C1 segment of cervical spinal cord (tissue), 14 donors: ENCODE results near the gene TRIM27.
"Not testable (repeated sequence)": the region's sequence is repeated elsewhere in the genome, so short reads cannot be mapped to it uniquely, and the experiment has no call there.

Experiments used
- DNase-seq, 14 donors: peaks; one replicate each; lab custom pipeline; 2025; lab: John Stamatoyannopoulos, UW

TRIM27 gene

DNA sequence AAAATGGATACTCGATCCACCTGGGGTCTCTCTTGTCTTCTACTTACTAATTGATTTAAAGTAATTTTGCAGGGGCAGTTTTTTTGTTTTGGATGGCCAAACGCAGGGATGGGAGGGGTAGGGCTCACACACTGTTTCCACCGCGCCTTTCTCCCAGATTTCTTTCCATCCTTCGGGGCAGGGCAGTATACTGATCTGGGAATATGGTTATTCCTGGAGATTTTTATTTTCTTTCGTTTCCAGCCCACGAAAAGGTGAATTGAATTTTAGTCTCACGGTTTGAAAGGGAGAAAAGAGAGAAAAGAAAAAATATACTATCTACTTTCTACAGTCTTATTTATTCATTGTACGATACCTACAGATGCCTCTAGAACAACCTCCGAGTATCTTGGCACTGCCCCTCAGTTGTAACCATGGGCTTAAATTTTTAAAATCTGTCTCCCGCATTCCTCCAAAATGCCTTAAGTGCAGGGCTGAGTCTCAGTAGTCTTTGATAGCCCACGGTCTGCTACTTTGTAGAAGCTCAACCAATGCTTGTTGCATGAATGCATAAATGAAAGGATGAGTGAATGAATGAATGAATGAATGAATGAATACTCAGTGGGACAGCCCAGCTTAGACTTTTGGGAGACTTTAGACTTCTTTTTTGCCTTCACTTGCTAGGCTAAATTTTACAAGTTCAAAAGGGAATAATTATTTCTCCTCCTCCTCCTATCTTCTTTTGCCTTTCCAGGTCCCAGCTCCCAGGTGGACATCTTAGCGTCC, 18.1 kb upstream of the TRIM27 start:
- peak in 1 of 14 donors; percentile 23 for DNase-seq

DNA sequence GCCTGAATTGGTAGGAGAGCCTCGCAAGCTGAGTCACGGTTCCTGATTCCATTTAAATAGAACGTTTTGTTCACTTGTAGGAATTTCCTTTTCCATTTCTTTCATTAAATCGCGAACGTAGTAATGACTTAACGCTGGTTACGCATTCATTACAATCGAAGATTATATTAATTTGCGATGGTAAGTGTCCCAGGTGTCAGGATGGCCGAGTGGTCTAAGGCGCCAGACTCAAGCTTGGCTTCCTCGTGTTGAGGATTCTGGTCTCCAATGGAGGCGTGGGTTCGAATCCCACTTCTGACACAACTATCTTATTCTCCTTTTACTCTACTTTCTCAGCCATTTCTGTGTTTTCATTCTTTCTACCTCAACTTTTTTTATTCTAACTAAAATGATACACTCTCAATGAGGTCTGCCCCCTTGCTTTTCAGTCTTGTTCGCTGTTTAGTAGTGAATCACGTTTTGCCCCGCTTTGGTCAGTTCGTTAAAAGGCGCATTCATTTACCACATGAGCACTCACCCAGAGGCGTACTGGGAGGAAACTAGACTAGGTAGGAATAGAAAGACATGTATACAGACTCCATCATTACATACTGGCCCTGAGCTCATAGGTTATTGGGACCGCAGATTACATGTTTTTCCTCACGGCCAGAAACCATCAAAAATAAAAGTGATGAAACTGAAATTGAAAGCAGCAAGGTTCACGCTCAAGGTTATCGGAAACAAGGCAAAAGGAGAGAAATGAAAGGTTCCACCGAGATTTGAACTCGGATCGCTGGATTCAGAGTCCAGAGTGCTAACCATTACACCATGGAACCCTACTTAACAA, 17.3 kb upstream of the TRIM27 start:
- peak in 12 of 14 donors; percentile 31 to 84 (median 65) for DNase-seq

DNA sequence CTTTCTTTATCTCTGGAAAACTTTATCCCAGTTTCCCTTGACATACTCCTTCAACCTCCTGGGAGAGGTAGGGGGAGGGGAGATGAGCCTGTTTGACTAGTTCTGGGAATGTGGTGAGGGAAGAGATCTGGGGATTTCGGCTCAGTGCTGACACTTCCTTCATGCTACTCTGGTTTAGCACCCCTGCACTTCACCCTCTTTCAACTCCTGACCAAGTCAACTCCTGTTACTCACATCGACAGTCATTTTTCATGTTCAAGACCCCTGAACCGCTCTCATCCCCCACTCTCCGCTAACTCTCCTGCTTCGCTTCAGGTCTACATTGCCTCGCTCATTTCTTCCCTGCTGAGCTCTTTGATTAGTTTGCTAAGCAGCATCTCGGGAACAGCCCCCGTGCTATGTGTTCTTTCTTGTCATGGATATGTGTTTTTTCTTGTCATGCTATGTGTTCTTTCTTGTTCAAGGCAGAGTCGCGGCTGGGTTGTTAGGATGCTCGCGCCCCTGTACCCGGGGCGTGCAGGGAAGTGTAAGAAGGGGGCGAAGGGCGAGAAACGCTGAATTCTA, 16.6 kb upstream of the TRIM27 start:
- DNase-seq = peak in 8 of 14 donors; percentile 40 to 71 (median 59)

DNA sequence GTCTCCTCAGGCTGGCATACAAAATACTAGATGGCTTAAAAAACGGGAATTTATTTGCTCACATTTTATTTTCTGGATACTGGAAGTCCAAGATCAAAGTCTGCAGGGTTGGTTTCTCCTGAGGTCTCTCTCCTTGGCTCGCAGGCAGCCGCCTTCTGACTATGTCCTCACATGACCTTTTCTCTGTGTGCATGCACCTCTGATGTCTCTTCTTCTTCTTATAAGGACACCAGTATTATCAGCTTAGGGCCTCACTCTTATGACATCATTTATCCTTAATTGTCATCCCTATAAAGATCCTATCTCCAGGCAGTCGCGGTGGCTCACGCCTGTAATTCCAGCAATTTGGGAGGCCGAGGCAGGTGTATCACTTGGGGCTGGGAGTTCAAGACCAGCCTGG, 9.3 kb upstream of the TRIM27 start:
- no peak for DNase-seq

DNA sequence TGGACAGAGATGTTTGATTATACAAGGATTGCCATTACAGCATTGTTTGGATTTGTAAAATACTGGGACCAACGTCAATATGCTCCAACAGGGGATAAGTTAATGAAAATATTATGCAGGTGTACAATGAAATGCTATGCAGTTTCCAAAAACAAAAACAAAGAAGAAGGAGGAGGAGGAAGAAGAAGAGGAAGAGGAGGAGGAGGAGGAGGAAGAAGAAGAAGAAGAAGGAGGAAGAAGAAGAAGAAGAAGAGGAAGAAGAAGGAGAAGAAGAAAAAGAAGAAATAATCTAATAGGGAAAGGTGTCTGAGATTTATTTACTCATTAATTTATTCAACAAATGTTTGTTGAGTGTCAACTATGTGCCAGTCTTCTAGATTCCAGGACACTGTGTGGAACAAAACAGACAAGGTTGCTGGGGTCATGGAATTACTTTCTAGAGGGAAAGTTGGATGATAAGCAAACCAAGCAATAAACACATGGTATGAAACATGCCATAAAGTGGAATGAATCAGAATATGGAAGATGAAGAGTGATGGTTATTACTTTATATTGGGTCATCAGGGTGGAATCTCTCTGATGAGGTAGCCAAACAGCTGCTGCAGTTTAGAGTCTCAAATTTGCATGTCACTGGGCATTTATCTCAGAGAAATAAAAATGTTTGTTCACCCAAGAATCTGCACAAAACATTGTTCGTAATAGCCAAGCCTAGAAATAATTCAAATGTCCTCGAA, 6.3 kb upstream of the TRIM27 start:
- DNase-seq = no peak

DNA sequence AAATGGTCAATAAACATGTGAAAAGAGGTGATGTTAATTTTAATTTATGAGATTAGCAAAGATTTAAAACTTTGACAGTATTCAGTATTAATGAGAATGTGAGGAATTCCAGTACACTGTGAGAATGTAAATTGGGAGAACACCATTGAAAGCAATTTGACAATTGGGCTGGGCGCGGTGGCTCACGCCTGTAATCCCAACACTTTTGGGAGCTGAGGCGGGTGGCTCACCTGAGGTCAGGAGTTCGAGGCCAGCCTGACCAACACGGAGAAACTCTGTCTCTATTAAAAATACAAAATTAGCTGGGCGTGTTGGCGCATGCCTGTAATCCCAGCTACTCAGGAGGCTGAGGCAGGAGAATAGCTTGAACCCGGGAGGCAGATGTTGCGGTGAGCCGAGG, 5.6 kb upstream of the TRIM27 start:
- DNase-seq = not testable (repeated sequence)

DNA sequence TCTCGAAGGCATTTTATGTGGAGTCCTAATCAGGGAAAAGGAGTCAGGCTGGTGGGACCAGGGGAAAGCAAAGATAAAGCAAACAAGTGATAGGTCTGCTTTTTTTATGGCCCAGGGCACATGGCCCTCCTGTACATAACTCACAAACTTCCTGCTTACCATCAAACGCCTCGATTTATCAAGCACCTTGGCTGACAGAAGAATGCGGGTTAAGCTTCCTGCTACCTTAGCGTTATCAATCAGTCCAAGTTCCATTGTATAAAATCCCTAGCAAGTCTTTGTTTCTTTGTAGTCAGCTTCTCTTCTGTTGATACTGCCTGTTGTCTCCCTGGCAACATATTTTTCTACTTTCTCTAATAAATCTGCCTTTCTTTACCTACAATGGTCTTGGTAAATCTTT, 4.1 kb upstream of the TRIM27 start:
- no peak for DNase-seq

DNA sequence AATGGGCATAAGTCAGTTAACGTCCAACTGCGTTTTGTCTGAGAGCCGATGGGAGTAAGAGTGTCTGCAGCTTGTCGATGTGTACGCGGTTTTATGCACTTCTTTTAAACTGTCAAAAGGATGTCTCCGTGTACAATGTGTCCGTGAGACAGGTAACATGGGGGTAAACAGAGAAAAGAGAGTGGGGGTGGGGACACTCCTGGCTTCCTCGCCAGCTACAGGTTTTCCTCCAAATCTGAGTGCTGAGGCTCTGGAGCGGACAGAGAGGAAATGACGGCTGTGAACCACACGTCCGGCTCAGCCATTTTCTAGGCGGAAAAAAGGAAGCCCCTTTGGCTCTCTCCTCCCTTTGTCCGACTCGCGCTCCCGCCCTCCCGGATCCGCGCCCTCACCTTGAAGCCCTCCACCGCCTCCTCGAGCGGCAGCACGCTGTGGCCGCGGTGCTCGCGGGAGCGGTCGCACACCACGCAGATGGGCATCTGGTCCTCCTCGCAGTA, 916 bp downstream of the TRIM27 start:
- DNase-seq = peak in 9 of 14 donors; percentile 6 to 54 (median 38)

DNA sequence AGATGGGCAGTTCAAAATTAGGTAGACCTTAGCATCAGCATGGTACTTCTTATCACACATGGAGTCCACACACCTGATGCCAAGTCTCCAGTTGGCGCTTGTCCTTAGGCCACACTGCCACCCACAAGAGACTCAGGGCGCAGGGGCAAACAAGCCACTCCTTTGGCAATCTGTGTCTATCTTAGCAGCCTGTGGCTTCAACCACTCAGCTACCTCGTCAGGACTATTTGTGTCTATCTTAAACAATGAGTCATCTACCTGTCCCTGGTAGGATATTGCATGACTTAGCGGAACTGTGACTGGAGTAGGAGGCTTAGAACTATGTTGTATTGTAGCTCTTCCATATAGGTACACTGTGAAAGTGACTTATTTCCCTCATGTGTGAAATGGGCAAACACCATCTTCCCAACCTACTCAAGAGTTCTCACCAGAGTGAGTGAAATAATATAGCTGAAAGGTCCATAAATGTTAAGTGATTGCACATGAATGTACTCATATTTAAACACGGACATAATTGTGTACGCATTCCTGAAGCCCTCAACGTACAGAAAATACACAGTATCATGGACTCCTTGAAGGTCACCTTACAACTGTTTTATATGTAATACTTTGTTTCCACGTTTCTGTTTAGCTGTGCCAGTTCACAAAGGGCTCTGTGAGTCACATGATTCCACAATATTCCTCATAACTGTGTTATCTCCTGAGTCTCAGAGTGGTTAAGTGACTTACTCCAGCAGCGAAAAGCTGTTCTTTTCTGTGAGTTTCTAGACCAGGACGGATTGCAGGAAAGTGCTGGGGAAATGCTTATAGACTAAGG, 1.6 kb downstream of the TRIM27 start:
- no peak for DNase-seq

DNA sequence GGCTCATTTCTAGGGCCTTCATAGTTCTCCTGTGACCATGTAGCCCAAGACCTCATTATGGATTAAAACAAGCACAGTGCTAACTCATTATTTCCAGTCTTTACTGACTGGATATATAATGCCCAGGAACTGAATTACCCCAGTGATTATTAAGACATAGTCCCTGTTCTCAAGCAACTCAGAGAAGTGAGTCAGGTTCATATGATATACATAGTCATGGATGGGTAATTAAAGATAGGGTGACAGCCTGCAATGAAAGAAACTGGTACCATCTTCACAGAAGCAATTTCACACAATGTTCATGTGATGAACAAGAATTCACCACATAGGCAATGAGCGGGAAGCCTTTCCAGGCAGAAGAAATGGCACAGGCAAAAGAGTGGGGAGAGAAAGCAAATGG, 3.5 kb downstream of the TRIM27 start:
- DNase-seq = no peak

DNA sequence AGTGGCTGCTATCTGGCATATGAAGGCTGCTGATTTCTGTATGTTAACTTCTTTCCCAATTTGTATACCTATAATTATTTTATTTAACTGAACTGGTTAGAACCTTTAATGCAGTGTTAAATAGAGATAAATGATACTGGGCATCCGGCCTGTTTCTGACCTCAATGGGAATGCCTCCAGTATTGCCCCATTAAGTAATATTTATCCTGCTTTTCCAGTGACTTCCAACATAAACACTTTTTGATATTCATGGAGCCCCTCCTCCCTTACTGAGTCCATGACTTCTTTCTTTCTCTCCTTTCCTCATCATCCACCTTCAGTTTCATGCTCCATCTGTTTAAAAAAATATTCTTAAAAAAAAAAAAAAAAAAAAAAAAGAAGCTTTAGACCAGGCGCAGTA, 8.8 kb downstream of the TRIM27 start:
- no peak for DNase-seq

DNA sequence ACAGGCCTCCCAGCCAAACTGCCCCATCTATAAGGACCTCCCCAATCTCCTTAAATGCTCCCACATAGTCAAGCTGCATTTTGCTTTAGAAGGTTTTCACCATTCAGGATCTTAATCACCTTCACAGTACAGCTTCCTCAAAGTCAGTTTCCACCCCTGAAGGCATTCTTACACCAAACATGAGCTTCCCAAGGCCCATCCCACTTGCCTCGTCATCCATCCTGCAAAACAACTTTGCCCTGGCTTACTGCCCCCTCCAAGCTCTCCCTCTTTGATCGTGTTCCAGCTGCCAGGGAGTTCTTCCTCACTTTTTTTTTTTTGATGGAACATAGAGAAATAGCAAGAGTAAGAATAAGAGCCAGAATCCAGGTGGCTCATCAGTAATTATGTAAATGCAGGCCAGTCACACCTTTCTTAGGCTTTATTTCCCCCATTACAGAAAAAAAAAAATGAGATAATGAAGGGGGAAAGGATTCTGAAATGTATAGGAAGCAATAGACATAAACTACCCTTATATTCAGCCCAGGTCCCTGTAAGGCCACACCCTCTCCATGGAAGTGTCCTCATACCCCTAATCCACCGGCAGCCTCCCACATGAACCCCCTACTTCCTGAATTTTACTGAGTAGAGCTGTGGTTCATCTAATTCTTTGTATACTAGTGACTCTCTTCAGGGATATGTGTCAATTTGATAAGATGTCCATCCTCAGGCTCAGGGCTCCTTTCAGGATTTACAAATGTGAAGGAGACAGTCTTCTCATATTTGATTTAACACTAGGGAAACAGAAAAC, 12.7 kb downstream of the TRIM27 start:
- DNase-seq = no peak

DNA sequence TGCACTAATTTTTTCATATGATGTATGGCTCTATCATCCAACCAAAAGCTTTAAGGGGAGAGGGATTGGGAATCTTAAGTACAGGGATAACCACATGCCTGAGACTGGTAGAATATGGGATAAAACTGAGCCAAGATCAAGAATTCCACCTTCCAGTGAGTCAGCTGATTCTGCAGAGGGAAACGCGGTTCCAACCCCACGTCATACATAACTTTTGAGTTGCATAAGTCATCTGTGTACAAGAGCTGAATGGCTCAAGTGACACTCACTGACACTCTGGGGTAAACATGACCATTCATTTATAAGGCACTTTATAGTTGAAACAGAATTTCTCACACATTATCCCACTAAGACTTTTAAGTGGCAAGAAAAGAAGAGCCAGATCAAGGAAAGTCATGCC, 16.4 kb downstream of the TRIM27 start:
- DNase-seq = no peak

DNA sequence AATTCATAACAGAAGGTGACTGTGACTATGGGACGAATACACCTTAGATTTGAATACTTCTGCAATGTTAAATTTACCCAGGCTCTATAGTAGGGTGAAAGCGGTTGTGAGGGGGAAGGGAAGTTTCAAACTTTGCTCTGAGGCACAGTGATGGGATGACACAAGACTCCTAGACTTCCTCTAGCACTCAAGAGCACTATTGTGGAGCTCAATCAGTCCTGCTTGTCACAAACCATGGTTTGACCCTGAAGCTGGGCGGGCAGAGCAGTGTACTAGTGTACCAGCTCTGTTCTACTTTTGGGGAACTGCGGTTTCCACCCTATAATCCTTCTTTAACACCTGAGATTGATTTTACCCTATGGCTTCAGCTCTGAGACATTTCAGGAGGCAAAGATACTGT, 17.1 kb downstream of the TRIM27 start:
- no peak for DNase-seq

DNA sequence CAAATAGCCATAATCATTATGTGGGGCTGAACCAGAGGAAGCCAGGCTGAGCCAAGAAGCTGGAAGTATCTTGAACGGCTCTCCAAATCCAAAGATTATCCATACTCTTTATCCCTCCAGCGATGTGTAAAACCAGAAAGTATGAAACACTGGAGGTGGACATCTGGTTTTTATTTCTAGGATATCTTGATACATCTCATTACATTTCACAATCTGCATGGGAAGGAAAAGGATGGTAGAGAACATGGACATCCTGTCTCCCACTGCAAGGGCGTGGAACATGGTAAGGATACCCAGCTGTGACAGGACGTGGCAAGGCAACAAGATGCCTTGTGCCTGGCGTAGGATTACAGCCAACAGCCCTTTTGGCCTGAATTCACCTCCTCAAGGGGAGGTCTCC, 20.1 kb downstream of the TRIM27 start:
- DNase-seq = no peak

DNA sequence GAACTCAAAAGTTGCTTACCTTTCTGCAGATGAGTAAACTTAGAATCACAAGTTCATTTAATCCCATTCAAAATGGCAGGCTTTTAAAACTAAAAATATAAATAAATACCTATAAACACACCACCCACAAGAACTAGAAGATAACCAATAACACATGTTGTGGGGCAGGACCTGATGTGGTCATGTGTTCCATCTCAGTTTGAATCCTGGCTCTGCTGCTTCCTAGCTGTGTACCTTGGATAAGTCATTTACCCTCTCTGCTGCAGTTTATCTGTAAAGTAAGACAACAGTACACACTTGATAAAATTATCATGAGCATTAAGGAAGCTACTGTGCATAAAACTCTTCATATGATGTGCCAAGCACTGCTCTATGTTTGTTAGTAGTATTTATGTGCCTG, 22.0 kb downstream of the TRIM27 start:
- no peak for DNase-seq

DNA sequence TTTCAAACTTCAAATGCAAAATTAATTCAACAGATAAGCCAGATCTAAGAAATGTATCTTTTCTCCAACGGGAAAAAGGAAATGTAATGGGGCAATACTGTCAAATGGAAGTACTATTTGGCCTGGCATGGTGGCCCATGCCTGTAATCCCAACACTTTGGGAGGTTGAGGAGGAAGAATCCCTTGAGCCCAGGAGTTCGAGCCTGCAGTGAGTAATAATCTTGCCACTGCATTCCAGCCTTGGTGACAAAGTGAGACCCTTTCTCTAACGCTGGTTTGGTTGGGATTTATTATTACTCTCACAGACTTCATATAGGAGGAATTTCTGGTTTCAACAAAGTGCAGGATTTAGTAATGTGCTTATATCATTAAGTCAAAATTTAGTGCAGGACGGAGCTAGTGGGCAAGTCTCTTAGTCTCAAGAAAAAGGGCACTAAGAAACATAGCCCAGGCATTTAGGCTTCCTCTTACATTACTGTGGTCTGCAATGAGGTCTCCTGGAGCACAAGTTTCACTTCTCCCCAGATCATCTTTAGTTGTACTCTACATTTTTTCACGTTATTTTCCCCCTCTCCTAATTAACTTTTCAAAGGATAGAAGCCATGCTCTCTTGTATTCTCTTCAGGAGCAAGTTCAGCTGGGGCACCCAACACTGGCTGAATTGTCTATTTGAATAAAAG, 23.1 kb downstream of the TRIM27 start:
- DNase-seq = no peak

DNA sequence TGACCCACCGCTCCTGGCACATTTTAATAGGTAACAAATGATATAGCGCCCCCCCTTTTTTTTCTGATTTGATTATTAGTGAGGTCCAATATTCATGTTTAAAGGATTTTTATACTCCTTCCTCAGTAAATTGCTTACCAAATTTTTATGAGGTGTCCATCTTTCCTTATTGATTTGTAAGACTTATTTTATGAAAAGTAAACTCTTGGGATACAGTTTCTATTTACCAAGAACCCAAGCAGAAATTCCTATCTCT, 25.1 kb downstream of the TRIM27 start:
- no peak for DNase-seq

DNA sequence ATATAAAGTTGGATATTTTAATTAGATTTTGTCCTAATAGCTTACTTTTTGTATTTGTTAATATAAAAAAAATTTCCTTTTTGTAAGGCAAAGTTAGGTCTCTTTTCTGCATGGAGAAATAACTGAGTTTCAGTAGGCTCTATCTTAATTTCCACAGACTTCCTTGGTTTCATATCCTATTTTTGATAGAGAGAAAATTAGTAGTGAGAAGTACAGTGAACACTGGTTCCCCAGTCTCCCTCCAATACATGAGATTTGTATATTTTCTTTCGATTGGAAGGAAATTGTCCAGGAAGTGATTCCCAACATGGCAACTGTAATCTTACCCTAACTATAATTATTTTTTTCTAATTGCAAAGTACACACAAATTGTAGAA, 26.4 kb downstream of the TRIM27 start:
- no peak for DNase-seq
